Activated T-cell treated with anti-CD3 and anti-CD28 coated beads, Interleukin-2, amount 50 U/mL, for 24 hours (primary cell): ENCODE measurements around the gene TOR4A.
A peak's percentile ranks its signal among the peaks of the same experiment; 100 is the strongest.

Source experiments
- DNase-seq: peaks from one replicate; pipeline ENCODE4 v3.0.0-alpha.2; 2020
- H3K27ac Mint-ChIP-seq: 2 replicates; pipeline ENCODE4 v1.8.0; 2020; ENCODE audit warnings: mild to moderate bottlenecking, mixed read lengths
- H3K27me3 Mint-ChIP-seq: 2 replicates; pipeline ENCODE4 v1.8.0; 2020; ENCODE audit warnings: mixed read lengths
- H3K36me3 Mint-ChIP-seq: 2 replicates; pipeline ENCODE4 v1.8.0; 2020; ENCODE audit warnings: low read depth, mixed read lengths
- H3K4me1 Mint-ChIP-seq: 2 replicates; pipeline ENCODE4 v1.8.0; 2020; ENCODE audit warnings: low read depth, mixed read lengths
- H3K4me3 Mint-ChIP-seq: 2 replicates; pipeline ENCODE4 v1.8.0; 2020; ENCODE audit warnings: mild to moderate bottlenecking, moderate library complexity, mixed read lengths
- H3K9me3 Mint-ChIP-seq: 2 replicates; pipeline ENCODE4 v1.8.0; 2020; ENCODE audit warnings: mixed read lengths

Gene TOR4A

DNA sequence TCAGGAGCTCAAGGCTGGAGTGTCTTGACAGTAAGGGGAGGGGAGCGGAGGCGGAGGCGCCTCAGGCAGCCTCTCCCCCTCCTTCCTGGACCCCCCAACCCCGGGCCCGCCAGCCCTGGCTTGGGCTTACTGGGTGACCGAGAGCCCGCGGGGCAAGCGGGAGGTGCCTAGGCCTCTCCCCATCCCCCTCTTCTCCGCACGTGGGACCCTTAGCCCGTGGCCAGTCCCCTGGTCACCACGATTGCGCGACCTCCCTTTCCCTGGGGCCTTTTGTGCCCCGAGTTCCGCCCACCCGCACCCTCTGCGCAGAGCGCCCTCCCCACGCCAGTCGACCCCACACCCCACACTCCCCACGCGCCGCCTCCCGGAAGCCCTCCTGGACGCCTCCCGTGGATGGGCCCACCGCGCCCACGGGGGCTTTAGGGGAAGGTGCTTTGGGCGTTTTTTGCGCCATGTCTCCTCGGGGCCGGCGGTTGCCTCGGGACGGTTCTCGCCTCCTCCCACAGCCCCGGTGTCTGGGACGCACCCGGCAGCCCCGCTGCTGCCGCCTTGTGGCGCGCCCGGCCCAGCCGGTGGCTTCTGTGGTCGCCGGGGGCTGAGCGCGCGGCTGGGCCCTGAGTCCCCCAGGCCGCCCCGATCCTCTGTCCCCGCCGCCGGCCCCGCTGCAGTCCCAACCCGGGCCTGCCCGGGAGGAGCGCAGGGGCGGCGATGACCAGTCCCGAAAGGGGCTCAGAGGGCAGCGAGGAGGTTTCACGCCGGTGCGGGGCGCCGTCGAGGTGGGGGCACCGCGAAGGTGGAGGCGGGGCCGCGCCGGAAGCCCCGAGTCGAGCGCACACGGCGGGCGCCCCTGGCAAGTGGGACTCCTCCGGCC lies 3.2 kb downstream of the TOR4A start:
- DNase-seq: no peak
- H3K9me3 Mint-ChIP-seq: no peaks in the 10 kb centered on the region
- H3K4me3 Mint-ChIP-seq: no peak overlapping the region
- no peaks in the 10 kb centered on the region for H3K36me3 Mint-ChIP-seq
- peaks cover 13% of the 10 kb centered on the region for H3K4me1 Mint-ChIP-seq
- peaks cover 20% of the 10 kb centered on the region for H3K27me3 Mint-ChIP-seq
- H3K27ac Mint-ChIP-seq: no peak overlapping the region

- Mint-ChIP-seq H3K4me3 (no peak overlapping the region), H3K9me3 (no peaks in the 10 kb centered on the region), H3K27ac (no peak overlapping the region), H3K36me3 (no peaks in the 10 kb centered on the region), H3K27me3 (peaks cover 20% of the 10 kb centered on the region), H3K4me1 (peaks cover 12% of the 10 kb centered on the region)
- no peak for DNase-seq
Observed at GRCh38 chr9:137281345-137282116, 4.0 kb downstream of the TOR4A start.

GRCh38 chr9:137286975-137287383 lies 9.5 kb downstream of the TOR4A start:
- no peak overlapping the region for H3K4me3 Mint-ChIP-seq

DNA sequence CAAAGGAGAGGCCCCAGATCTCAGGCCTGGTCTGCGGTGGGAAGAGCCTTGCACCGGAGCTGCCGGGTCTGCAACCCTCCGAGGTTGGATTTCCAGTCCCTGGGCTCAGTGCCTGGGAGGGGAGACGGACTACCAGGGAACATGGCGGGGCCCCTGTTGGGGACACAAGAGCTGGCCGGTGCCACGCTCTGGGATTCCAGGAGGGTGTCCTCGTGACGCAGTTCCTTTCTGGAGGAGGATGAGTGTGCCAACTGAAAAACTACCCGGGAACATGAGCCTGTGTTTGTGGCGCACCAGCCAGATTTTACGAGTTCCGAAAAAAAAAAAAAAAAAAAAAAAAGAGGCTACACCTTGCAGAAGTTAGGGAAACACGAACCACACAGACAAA lies 15.6 kb downstream of the TOR4A start:
- Mint-ChIP-seq H3K9me3 (no peaks in the 10 kb centered on the region), H3K4me3 (no peak overlapping the region), H3K27me3 (peaks cover 42% of the 10 kb centered on the region), H3K27ac (no peak overlapping the region), H3K4me1 (peaks cover 8% of the 10 kb centered on the region), H3K36me3 (no peaks in the 10 kb centered on the region)
- no peak for DNase-seq

More at GRCh38 chr9:137286975-137287383, 9.5 kb downstream of the TOR4A start:
- Mint-ChIP-seq H3K36me3 (no peaks in the 10 kb centered on the region), H3K4me1 (no peaks in the 10 kb centered on the region), H3K27me3 (peaks cover 11% of the 10 kb centered on the region), H3K9me3 (no peaks in the 10 kb centered on the region), H3K27ac (no peak overlapping the region)
- DNase-seq: no peak

DNA sequence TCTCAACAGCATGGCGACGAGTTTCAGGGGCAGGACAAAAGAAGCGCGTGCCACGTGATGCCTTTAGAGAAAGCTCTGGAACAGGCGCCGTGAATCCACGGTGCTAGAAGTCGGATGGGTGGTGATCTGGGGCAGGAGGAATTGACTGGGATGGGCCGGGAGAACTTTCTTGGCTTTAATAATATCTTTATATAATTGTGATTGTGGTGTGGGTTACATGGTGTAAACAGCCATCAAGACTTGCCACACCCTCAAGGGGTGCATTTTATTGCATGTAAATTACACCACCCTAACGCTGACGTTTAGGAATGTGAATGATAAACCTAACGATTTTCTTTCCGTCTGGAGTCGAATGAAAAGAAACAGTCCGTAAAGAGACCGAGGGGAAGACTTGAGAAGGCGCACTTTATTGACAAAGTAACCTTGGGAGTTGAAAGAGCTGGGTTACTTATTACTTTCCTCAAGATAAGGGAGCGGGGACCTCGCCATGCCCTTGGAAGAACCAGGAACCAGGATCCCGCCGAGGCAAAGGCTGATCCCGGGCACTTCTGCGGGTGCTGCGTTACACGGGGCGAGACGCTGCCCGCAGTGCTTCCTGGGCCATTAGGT lies 16.1 kb downstream of the TOR4A start:
- Mint-ChIP-seq H3K4me1 (peaks cover 8% of the 10 kb centered on the region), H3K27me3 (peaks cover 47% of the 10 kb centered on the region), H3K9me3 (no peaks in the 10 kb centered on the region), H3K27ac (no peak overlapping the region), H3K36me3 (no peaks in the 10 kb centered on the region), H3K4me3 (no peak overlapping the region)
- DNase-seq: no peak

DNA sequence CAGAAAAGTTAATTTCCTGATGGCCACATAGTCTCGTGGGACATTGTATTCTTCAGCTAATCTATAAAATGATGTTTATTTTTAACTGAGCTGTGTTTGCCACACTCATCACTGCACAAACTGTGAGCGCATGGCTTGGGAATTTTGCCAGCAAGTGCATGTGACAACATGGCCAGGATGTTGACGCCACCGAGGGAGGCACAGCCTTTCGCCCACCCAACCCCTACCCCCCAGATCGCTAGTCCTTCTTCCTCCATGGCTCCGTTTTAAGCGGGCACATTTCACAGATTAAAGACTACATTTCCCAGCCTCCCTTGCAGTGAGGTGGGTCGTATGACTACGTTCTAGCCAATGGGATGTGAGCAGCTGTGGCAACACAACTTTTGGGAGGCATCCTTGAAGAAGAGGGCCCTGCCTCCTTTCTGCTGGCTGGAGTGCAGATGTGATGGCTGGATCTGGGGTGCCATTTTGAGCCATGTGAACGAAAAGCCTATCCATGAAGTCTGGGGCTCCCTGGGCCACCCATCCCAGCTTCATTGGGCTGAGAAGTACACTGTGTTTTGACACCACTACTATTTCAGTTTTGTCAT lies 16.7 kb downstream of the TOR4A start:
- Mint-ChIP-seq H3K36me3 (no peaks in the 10 kb centered on the region), H3K27me3 (peaks cover 53% of the 10 kb centered on the region), H3K4me1 (peaks cover 8% of the 10 kb centered on the region), H3K9me3 (no peaks in the 10 kb centered on the region), H3K4me3 (no peak overlapping the region), H3K27ac (peak overlapping the region; percentile 29)
- no peak for DNase-seq

GRCh38 chr9:137294681-137295237 lies 17.2 kb downstream of the TOR4A start:
- DNase-seq: no peak
- peaks cover 8% of the 10 kb centered on the region for H3K4me1 Mint-ChIP-seq
- no peaks in the 10 kb centered on the region for H3K36me3 Mint-ChIP-seq
- H3K27ac Mint-ChIP-seq: peak overlapping the region; percentile 29
- peak overlapping the region; percentile 10 for H3K4me3 Mint-ChIP-seq
- H3K9me3 Mint-ChIP-seq: no peaks in the 10 kb centered on the region
- peaks cover 57% of the 10 kb centered on the region for H3K27me3 Mint-ChIP-seq

- peaks cover 61% of the 10 kb centered on the region for H3K27me3 Mint-ChIP-seq
- no peaks in the 10 kb centered on the region for H3K9me3 Mint-ChIP-seq
- no peak overlapping the region for H3K4me3 Mint-ChIP-seq
- H3K36me3 Mint-ChIP-seq: no peaks in the 10 kb centered on the region
- H3K27ac Mint-ChIP-seq: no peak overlapping the region
- H3K4me1 Mint-ChIP-seq: peaks cover 12% of the 10 kb centered on the region
- peak; percentile 78 for DNase-seq
Observed at GRCh38 chr9:137295238-137295811, 17.8 kb downstream of the TOR4A start.

- Mint-ChIP-seq H3K4me3 (peak overlapping the region; percentile 43), H3K27ac (no peak overlapping the region), H3K27me3 (peaks cover 65% of the 10 kb centered on the region), H3K9me3 (no peaks in the 10 kb centered on the region), H3K36me3 (no peaks in the 10 kb centered on the region), H3K4me1 (peaks cover 15% of the 10 kb centered on the region)
- DNase-seq: no peak
Observed at GRCh38 chr9:137295849-137296669, 18.5 kb downstream of the TOR4A start.

- Mint-ChIP-seq H3K4me1 (peaks cover 15% of the 10 kb centered on the region), H3K27me3 (peaks cover 65% of the 10 kb centered on the region), H3K9me3 (no peaks in the 10 kb centered on the region), H3K4me3 (peak overlapping the region; percentile 43), H3K36me3 (no peaks in the 10 kb centered on the region), H3K27ac (no peak overlapping the region)
- no peak for DNase-seq
Observed at GRCh38 chr9:137296670-137297664, 19.4 kb downstream of the TOR4A start.

DNA sequence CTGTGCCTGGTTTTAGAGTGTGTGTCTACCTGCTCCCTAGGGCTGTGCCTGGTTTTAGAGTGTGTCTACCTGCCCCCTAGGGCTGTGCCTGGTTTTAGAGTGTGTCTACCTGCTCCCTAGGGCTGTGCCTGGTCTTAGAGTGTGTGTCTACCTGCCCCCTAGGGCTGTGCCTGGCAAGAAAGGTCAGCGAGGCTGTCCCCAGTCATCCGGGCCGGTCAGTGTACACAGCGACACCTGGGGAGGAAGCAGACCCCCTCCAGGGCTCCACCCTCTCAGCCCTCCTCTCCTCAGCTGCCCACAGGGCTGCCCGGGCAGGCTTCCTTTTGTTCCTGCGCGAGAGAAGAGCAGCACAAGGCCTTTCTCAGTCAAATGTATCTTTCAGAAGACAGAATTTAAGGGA lies 20.4 kb downstream of the TOR4A start:
- H3K4me3 Mint-ChIP-seq: no peak overlapping the region
- no peak for DNase-seq

DNA sequence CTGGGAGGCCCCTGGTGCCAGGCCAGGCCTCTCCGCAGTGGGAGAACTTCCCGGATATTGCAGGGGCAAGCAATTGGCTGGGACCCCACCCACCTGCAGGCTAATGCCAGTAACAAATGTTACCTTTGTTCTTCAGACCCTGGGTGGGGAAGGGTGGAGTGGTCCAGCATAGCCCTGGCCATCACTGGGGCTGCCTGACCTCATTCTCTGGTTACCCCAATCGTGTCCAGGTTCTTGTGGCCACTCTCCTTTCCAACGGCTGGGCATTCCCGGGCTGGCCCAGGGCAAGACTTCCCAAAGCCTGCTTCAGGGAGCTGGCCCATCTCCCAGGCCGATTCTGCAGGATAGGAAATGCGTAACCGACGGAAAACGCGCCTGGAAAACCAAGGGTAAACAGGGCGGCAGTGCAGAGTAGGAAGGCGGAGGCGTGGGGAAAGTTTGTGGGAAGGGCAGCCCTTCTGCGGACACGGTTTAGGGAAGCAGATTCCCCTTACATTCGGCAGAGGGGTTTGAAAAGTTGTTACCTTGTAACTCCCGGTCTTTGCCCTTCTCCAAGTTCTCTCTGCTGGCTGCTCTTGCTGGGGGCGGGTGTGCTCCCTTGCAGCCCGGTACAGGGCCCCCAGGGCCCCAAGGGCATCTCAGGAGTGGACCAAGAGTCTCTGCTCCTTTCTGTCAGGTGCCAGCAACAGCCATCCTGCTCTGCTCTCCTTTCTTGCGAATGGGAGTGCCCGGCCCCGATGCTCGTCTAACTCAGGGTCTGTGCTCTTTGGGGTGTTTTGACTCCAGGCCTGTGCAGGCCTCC lies 21.1 kb downstream of the TOR4A start:
- Mint-ChIP-seq H3K4me1 (peaks cover 15% of the 10 kb centered on the region), H3K27ac (no peak overlapping the region), H3K27me3 (peaks cover 56% of the 10 kb centered on the region), H3K9me3 (no peaks in the 10 kb centered on the region), H3K36me3 (no peaks in the 10 kb centered on the region), H3K4me3 (no peak overlapping the region)
- DNase-seq: no peak

More for the DNA sequence above, 20.4 kb downstream of the TOR4A start:
- H3K27me3 Mint-ChIP-seq: peaks cover 63% of the 10 kb centered on the region
- no peaks in the 10 kb centered on the region for H3K9me3 Mint-ChIP-seq
- peaks cover 15% of the 10 kb centered on the region for H3K4me1 Mint-ChIP-seq
- no peaks in the 10 kb centered on the region for H3K36me3 Mint-ChIP-seq
- H3K27ac Mint-ChIP-seq: no peak overlapping the region
